COLO668 (cell line): Measurements from ENCODE around the gene DEDD.

Experiments used
- DNase-seq: peaks from one replicate; lab custom pipeline; 2025; ENCODE audit not compliant: unreplicated experiment; lab: John Stamatoyannopoulos, UW

DEDD gene

GRCh38 chr1:161164901-161165610, 32.6 kb upstream of the DEDD start:
- DNase-seq, result no peak

- no peak for DNase-seq
Measured at GRCh38 chr1:161163793-161164192, 31.3 kb upstream of the DEDD start.

GRCh38 chr1:161162806-161163205, 30.3 kb upstream of the DEDD start:
- DNase-seq, result no peak

GRCh38 chr1:161162052-161162451, 29.6 kb upstream of the DEDD start:
- DNase-seq, result no peak

GRCh38 chr1:161161652-161162051, 29.2 kb upstream of the DEDD start:
- no peak for DNase-seq

GRCh38 chr1:161160671-161161145, 28.2 kb upstream of the DEDD start:
- no peak for DNase-seq

GRCh38 chr1:161159913-161160243, 27.4 kb upstream of the DEDD start:
- DNase-seq, result no peak

- DNase-seq, result peak; percentile 95
Measured at GRCh38 chr1:161159087-161159912, 26.8 kb upstream of the DEDD start, which contains the start of gene USP21. TSS of gene USP21 (plus strand) at chr1:161159500. CDS start at chr1:161160641, 1,141 bp downstream.

GRCh38 chr1:161158316-161159010, 26.0 kb upstream of the DEDD start:
- DNase-seq, result no peak

- DNase-seq, result no peak
Measured at GRCh38 chr1:161157867-161158266, 25.4 kb upstream of the DEDD start.

- DNase-seq, result peak; percentile 86
Measured at GRCh38 chr1:161153682-161154337, 21.3 kb upstream of the DEDD start, which contains the start of gene UFC1. TSS of gene UFC1 (plus strand) at chr1:161153978. CDS start at chr1:161153998, 20 bp downstream.

GRCh38 chr1:161153176-161153575, 20.7 kb upstream of the DEDD start:
- DNase-seq, result no peak

- no peak for DNase-seq
Measured at GRCh38 chr1:161145832-161146231, 13.4 kb upstream of the DEDD start.

- no peak for DNase-seq
Measured at GRCh38 chr1:161140755-161141400, 8.4 kb upstream of the DEDD start.

- DNase-seq, result peak; percentile 19
Measured at GRCh38 chr1:161139766-161140165, 7.3 kb upstream of the DEDD start.

GRCh38 chr1:161138431-161138830, 6.0 kb upstream of the DEDD start:
- no peak for DNase-seq

GRCh38 chr1:161137881-161138280, 5.4 kb upstream of the DEDD start:
- no peak for DNase-seq

GRCh38 chr1:161133220-161133740, 813 bp upstream of the DEDD start:
- no peak for DNase-seq

- no peak for DNase-seq
Measured at GRCh38 chr1:161131523-161132409, 701 bp downstream of the DEDD start.
